Endothelial cell of umbilical vein (primary cell): ENCODE data around the gene GTF2H1.

Experiments used
- JUN ChIP-seq: IDR thresholded peaks from 2 replicates; pipeline ENCODE4 v1.6.1; 2011; ENCODE audit warnings: borderline replicate concordance, low read depth; ENCODE audit not compliant: insufficient read length, insufficient read depth
- MAX ChIP-seq: IDR thresholded peaks from 2 replicates; pipeline ENCODE4 v1.6.1; 2011; ENCODE audit not compliant: insufficient read depth, insufficient read length
- MYC ChIP-seq: IDR thresholded peaks from one replicate; pipeline ENCODE4 v1.6.1; 2011; ENCODE audit warnings: mild to moderate bottlenecking, low read depth, low read length
- POLR2A ChIP-seq: IDR thresholded peaks from 2 replicates; pipeline ENCODE4 v1.6.1; 2012; ENCODE audit warnings: low read depth, mild to moderate bottlenecking, control low read depth, low read length
- POLR2AphosphoS5 ChIP-seq: IDR thresholded peaks from 2 replicates; pipeline ENCODE4 v1.6.1; 2012; ENCODE audit warnings: low read depth, mild to moderate bottlenecking, control low read depth, low read length, moderate library complexity; ENCODE audit not compliant: insufficient read depth
- TF ChIP-seq, protein P1 (sequence below), 2 donors: IDR thresholded peaks; 1 replicate in 1 of 2; 2 replicates in 1 of 2; pipeline ENCODE4 v1.5.1; 2011; ENCODE audit warnings: low read length in 2 of 2, mild to moderate bottlenecking in 2 of 2, moderate library complexity in 2 of 2, control low read depth in 1 of 2, inconsistent platforms in 1 of 2, low read depth in 1 of 2; ENCODE audit not compliant: insufficient read depth in 1 of 2; ENCODE audit errors: extremely low read depth in 1 of 2

DNA sequence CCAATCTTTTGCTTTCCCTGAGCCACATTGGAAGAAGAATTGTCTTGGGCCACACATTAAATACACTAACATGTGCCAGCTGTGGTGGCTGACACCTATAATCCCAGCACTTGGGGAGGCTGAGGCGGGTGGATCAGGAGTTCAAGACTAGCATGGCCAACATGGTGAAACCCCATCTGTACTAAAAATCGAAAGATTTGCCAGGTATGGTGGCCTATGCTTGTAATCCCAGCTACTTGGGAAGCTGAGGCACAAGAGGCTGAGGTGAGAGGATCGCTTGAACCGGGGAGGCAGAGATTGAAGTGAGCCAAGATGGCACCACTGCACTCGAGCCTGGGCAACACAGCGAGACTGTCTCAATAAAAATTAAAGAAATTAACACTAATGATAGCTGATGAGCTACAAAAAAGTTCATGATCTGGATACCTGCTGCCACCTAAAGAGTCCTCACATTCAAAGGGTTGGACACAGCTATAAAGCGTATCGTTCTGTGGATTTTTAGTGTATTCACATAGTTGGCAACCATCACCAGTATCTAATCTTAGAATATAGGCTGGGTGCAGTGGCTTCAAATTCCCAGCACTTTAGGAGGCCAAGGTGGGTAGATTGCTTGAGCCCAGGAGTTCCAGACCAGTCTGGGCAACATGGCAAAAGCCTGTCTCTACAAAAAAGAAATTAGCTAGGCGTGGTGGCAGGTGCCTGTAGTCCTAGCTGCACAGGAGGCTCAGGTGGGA, 86.4 kb downstream of the GTF2H1 start:
- TF ChIP-seq, protein P1, sequence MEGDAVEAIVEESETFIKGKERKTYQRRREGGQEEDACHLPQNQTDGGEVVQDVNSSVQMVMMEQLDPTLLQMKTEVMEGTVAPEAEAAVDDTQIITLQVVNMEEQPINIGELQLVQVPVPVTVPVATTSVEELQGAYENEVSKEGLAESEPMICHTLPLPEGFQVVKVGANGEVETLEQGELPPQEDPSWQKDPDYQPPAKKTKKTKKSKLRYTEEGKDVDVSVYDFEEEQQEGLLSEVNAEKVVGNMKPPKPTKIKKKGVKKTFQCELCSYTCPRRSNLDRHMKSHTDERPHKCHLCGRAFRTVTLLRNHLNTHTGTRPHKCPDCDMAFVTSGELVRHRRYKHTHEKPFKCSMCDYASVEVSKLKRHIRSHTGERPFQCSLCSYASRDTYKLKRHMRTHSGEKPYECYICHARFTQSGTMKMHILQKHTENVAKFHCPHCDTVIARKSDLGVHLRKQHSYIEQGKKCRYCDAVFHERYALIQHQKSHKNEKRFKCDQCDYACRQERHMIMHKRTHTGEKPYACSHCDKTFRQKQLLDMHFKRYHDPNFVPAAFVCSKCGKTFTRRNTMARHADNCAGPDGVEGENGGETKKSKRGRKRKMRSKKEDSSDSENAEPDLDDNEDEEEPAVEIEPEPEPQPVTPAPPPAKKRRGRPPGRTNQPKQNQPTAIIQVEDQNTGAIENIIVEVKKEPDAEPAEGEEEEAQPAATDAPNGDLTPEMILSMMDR (IDR thresholded peaks at IDR 0.05; ENCODE audit: extremely low read depth in 1 of 2, insufficient read depth in 1 of 2, low read depth in 1 of 2, low read length in 2 of 2): no peak
- TF ChIP-seq POLR2AphosphoS5 (no peak), MYC (no peak), POLR2A (no peak), MAX (no peak), JUN (no peak)
